G401 (cell line): ENCODE results near the gene PIK3R5. TPM values are rescaled to one million over a fixed set of nuclear protein-coding genes. Genes with fewer than 3 reads are reported as not detected.

Experiments
- DNase-seq: peaks from one replicate; pipeline ENCODE4 v3.0.0-alpha.2; 2015; ENCODE audit warnings: low spot score
- in situ Hi-C: cut with HindIII; loops from 2 replicates; pipeline ENCODE4 v1.10.0; 2016; ENCODE audit warnings: low sequenced_read_pairs, mixed read lengths
- total RNA-seq: library from RNA; depleted of rRNA; stranded (reverse); fragments of >200 nt; shearing (Covaris generic); gene quantifications from 2 replicates; pipeline ENCODE4 v1.2.3, GENCODE V29; 2014

Gene PIK3R5
- total RNA-seq, 1 experiment from 2014 or later, result 0.07 TPM

DNA sequence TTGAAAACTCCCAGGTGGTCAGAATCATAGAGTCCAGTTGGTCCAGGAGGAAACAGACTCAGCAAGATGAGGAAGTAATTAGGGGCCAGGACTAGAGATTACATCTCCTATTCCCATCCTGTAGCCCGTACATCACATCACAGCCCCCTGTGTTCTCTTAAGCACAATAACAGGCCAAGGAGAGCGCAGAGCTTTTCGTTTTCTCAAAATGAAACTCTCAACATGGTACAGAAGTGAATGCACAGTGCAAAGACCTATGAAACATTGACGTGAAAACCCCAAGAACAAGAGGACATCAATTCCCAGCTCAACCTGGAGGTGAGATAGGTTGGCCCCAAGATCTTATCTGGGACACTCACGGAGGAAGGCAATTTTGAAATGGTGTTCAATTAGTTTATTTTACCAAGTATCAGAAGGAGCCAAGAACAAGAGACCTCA is 9.0 kb downstream of the PIK3R5 start:
- in situ Hi-C loops, result no loop called here
- no peak for DNase-seq

DNA sequence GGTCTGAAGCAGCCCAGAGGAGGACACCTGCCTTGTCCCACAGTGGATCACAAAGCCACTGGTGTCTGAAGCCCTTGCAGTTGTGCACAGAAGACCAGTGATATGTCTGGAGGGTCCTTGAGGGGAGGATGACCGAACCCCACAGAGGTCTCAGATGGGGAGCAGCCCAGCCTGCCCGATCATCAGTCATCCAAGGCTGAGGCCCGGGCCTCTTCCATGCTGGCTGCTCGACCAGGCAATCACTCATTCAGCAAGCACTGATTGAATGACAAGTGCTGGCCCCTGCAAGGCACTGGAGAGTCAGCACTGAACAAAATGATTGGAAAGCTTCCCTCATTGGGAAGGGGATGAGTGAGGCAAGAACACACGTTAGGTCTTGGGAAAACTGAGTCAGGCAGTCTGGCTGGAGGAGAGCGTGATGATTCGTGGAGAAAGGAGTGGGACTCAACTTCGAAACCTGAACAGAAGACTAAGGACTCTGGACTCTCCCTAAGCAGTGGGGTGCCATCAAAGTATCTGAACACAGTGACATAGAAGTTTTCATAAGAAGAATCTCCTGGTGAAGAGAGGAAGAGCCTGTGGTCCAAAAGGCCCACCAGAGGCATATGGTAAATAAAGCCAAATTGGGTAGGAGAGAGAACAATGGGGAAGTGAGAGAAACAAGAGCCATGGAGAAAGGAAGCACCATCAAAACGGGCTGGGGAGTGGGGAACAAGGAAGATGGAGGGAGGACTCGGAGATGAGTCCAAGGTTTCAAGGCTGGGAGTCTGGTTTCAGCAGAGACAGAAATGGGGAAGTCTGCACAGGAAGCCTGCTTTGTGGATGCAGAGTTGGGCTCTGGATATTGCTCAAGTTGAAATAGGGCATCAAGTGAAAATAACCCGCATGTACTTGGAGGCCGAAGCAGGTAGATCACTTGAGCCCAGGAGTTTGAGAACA is 10.2 kb downstream of the PIK3R5 start:
- DNase-seq, result no peak
- in situ Hi-C loops, result no loop called here

DNA sequence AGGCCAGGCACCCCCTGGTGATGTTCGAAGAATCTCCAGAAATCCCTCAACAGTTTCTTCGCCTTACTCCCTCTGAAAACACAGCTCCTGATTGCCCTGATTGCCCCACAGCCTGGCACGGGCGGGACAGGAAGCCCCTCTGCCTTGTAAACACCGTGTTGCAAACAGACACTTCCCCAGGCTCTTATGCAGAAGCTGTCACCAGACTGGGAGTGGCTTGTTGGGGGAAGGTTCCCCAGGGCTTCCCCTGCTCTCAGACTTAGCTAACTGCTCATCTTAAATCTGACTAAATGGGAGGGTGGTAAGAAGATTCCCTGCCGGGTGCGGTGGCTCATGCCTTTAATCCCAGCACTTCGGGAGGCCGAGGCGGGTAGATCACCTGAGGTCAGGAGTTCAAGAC is 11.2 kb downstream of the PIK3R5 start:
- DNase-seq, result no peak
- in situ Hi-C loops, result no loop called here

DNA sequence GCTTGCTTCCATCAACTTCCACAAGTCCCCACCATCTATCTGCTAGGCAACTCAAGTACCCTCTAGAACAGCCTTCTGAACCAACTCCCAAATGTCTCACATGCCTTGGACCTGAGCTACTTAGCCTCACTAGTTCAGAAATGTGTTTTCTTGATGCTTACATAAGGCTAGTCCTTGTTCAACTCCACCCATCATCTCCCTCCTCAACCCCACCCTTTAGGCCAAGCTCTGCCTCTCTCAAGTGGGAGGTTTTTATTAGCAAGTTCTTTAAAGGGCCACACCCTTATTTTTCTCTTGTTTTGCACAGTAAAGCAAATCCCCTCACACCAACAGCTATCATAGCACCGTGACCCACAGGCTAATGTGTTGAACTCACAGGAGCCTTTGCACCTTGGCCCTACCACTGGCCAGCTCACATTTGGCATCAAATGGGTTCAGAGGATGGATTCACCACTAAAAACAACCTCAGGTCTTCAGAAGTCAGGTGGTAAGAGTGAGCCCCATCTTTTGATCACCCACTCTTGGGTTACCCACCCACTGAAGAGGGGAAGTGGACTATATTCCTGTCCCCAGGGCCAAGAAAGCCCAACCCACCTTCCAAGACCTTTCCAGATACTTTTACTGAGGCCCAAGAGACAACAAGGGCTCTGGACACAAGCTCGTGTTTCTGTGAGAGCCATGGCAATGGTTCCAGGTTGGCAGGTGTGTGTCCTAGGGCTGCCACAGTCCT is 12.2 kb downstream of the PIK3R5 start:
- in situ Hi-C loops, result no loop called here
- no peak for DNase-seq

DNA sequence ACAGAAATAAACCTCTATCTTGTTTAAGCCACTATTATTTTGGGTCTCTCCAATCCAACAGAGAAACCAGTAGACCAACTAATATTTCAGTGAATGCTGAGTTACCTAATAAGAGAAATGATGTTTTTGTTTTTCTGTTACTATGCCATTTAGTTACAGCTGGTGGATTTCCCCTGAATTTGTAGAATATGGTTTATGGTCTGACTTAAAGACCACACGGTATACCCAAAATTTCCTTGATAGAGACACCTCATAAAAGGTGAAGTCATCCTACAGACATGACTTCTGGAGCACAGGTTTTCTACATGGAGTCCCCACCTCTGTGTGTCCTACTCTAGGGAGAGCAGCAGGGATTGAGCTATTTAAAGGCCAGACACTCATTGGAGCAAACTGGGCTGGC is 13.3 kb downstream of the PIK3R5 start:
- no peak for DNase-seq
- in situ Hi-C loops, result no loop called here

DNA sequence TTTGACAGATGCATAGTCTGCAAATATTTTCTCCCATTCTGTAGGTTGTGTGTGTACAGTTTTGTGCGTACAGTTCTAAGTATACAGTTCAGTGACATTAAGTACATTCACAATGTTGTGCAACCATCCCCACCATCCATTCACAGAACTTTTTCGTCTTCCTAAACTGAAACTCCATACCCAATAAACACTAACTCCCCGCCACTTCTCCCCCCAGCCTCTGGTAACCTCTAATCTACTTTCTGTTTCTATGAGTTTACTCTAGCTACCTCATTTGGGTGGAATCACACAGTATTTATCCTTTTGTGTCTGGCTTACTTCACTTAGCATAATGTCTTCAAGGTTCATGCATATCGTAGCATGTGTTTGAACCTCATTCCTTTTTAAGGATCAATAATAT is 14.3 kb downstream of the PIK3R5 start:
- no peak for DNase-seq
- in situ Hi-C loops, result no loop called here

DNA sequence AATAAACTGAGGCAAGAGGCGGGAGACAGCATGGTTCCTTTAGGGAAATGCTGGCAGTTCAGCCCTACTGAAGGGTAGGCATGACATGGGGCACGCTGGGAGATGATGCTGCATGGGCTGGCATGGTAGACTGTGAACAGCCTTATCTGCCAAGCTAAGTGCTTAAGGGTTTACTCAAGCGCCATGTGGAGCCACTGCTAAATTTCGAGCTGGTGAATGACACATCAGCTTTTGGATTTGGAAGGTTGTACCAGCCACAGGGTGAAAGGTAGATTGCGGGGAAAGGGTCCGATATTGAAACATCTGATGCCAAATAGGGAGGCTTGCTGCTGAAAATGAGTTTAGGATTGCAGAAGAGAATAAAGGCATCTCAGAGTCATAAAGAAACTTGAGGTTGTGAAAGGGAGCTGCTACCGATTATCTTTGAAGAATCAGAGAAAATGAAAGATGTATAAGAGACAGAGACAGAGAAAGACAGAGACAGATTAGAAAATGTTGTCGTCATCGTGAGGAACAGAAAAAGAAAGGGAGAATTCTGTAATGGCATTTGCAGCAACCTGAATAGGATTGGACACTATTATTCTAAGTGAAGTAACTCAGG is 16.3 kb downstream of the PIK3R5 start:
- no peak for DNase-seq
- in situ Hi-C loops, result no loop called here

DNA sequence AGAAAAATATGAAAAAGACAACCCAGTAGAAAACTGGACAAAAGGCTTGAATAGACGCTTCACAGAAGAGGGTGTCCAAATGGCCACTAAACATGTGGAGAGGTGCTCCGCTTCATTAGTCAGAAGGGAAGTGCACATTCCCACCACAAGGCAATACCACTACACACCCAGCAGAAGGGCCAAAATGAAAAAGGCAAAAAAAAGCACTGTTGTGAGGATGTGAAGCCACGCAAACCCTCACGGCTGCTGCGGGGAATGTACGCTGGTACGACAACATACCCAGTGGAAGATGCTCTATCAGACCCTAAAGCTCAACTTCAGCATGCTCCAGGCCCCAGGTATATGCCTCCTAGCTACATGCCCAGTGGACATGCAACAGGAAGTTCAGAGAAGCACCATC is 17.0 kb downstream of the PIK3R5 start:
- no peak for DNase-seq
- in situ Hi-C loops, result no loop called here

DNA sequence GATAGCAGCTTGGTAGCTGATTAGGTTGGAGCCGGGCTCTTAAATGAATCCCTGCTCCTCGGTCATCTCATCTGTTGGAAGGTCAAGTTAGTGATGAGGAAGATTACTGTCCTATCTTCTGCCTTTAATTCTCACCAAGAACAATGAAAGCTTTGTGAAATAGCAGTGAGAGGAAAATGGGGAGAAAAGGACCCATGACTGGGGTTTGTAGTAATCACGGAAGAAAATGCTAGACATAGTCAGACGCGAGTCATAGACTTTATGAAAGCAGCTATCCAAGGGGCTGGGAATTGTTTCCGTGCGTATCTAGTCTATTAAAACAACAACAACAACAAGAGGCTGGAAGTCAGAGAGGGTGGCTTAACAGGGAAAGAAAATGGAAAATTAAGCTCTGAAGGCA is 18.3 kb downstream of the PIK3R5 start:
- DNase-seq, result no peak
- in situ Hi-C loops, result no loop called here

DNA sequence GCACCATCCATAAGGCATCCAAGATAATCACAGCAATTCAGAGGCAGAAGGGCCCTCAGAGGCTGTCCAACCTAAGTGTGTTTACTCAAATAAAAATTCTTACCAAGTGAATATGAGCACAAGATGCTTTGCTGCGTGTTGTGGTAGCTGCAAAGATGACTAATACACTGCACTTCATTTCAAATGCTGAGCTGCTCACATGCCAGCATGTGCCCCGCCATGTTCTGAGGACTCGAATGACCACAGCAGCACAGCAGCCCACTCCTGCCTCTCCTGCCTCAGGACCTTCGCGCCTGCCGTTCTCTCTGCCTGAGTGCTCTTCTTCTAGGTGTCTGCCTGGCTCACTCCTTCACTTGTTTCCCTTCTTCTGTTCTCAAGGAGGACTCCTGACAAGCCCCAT is 19.0 kb downstream of the PIK3R5 start:
- no peak for DNase-seq
- in situ Hi-C loops, result no loop called here

DNA sequence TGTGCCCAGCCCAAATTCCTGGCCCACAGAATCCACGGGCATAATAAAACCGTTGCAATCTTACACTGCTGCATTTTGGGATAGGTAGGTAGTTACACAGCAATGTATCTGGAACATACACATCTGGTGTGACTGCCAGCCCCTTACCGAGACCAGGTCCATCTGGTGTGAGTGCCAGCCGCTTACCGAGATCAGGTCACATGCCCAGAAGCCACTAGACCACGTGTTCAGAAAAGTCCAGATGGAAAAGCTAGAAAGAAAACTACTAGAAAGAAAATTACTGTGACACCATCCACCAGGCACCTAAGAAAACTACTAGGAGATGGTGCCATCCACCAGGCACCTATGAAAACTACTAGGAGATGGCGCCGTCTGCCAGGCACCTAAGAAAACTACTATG is 19.4 kb downstream of the PIK3R5 start:
- no peak for DNase-seq
- in situ Hi-C loops, result no loop called here

DNA sequence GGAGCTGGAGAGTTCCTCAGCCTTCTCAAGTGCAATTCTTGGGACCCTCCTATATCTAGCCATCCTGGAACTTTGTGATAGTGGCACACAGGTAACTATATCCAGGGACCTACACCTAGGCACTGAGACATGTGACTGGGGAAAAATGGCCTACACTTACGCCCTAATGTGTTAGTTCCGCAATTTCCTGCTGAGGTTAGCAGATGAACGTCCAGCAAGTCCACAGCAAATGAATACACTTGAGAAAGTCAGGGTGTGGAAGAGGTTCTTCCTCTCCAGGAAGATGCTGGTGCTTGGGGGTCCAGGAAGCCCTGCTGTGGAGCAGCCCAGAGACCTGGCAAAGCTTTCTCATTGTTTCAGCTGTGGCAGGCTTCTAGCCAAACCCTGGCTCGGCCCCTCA is 20.8 kb downstream of the PIK3R5 start:
- DNase-seq, result no peak
- in situ Hi-C loops, result no loop called here

DNA sequence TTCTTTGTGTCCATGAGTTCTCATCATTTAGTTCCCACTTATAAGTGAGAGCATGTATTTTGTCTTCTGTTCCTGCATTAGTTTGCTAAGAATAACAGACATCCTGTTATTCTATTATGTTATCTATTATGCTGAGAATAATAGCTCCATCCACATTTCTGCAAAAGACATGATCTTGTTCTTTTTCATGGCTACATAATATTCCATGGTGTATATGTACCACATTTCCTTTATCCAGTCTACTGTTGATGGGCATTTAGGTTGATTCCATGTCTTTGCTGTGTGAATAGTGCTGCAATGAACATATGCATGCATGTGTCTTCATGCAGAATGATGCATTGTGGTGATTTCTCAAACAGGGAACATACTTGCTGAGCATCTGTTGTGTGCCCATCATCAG is 21.4 kb downstream of the PIK3R5 start:
- no peak for DNase-seq
- in situ Hi-C loops, result no loop called here

DNA sequence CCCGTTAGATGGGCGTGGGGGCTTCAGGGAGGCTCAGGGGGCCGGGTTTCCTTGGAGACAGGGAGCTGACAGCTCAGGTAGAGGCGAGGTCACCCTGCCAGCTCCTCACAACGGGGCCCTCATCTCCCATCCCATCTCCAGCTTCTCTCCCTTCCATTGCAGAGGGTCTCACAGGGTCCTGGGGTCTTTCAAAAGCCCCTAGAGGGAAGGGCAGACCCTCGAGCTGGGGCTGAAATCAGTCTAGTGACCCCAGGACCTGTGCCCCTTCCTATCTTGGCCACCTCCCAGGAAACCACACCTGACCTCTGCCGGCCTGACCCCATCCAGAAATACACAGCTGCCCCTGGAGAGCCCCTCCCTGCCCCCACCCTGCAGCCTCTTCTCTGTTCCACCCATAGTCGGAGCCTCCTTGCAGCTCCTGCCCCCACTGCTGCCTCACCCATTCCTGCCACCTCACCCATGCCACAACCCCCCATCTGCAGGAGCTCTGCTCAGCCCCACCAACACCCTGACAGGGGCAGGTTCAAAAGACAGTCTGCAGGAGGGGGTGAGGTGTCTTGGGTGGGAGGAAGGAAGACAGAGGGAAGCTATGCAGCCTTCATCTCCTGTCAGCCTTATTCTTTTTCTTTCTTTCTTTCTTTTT is 23.4 kb downstream of the PIK3R5 start:
- DNase-seq, result no peak
- in situ Hi-C loops, result no loop called here

DNA sequence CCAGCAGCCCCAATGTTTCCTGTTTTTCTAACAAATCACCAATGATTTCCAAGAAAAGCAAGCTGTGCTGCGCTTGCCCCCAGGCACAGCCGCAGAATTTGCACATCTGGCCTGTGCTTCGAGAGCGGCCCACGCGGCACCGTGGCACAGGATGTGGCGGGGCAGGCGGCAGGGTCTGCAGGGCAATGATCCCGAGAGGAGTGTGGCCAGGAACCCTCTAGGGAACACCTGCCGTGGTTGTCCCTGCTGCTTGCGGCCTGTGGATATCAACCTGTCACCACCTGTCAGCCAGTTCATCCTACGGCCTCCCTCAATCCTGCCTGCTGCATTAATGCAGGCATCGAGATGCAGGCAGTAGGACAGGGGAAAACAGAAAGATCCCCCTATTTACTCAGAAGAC is 24.0 kb downstream of the PIK3R5 start:
- no peak for DNase-seq
- in situ Hi-C loops, result no loop called here

DNA sequence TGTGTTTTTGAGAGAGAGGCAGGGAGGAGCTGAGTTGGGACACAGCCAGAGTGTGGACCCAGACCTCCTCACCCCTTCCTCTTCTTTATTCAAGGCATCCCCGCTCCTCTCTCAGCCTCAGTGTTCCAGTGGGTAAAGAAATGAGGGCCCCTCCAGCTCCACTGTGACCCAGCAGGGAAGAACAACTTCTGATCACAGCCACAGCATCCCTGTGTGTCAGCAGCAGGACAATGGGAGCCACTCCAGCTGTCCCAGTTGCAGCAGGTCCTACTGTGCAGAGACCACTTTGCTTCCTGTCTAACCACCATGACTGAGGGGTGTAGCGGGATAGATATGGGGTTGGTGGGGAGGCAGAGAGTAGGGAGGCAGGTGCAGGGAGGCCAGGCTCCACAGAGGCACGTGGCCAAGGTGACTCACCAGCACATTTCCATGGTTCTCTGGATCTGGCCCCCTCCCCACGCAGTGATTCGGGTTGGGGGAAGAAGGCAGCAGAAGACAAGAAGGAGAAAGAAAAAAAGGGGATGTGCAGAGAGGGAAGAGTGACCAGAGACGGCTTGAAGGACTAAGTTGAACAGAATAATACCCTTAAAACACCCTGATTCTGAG is 24.5 kb downstream of the PIK3R5 start:
- no peak for DNase-seq
- in situ Hi-C loops, result no loop called here

DNA sequence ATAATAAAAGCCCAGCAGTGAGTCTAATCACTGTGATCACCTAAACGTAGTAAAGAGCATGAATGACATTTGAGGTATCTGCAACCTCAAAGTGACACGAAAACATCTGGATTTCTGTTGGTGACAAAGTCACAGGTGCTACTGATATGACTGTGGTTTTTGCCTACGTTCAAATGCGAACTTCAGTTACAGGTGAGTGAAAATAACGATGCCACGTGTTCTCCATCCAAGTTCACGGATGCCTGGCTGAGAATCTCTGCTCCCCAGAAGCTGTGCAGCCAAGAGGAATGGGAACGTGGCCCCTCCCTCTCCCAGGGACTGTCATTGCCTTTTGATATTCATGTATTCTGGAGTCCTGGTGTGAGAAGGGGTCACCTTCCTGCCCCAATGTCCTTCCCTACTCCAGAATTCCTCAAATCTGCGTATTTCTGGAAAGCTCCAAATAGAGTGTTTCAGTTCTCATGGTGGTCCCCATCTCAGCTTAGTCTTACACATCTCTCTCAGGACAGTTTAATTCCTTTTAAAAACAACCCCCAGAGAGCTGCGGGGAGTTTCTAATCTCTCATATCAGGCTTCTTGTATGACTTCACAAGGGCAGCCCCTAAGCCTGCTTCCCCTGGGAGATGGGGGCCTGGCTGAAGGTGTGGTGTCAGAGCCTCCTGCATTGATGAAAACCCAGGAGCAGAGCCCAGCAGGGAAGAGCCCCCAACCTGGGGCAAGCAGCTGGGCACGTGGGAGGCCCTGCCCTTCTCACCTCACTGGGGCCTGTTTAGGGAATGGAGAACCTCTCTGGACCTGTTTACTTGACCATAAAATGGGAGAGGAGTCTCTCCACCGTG is 25.8 kb downstream of the PIK3R5 start:
- in situ Hi-C loops, result no loop called here
- no peak for DNase-seq

DNA sequence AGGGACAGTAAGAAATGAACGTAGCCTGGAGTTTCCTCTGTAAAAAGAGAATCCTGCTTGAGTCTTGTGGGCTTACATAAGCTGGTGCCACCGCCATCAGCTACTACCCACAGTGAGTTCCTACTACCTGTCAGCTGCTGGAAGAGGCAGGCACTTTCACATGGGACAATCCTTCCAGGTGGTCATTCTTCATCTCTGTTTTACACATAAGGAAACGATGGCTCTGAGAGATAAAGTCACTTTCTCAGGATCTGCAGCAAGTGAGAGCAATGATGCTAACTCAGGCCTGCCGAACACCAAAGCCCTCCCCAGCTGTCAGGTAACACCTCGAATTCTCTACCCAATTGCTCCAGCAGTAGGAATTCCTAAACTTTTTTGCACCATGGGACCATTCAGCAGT is 26.6 kb downstream of the PIK3R5 start:
- in situ Hi-C loops, result no loop called here
- no peak for DNase-seq

DNA sequence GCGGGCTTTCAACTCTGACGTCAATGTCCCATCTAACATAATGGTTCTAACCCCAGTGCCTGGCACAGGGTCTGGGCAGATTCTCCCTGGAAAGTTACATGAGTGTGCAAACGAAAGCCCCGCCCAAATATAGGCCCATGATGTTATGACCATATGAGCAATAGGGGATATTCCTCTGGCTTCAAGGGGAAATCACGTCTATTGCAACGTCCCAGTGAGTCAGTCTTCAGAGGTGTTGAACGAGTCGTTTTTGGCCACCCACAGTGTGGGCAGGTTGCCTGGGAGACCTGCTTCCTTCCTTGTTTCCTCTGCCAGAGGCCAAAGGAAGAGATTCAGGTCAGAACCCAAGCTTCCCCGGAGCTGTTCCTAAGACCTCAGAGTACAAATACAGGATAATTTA is 30.3 kb downstream of the PIK3R5 start:
- no peak for DNase-seq
- in situ Hi-C loops, result no loop called here
